Left forelimb (tissue), 1 donor: ENCODE measurements around the gene GPRIN1.
"Not testable (repeated sequence)": the region's sequence is repeated elsewhere in the genome, so short reads cannot be mapped to it uniquely, and the experiment has no call there.

ENCODE experiments used
- DNase-seq: peaks from one replicate; pipeline ENCODE4 v3.0.0-alpha.2; 2018; ENCODE audit warnings: low spot score

Gene GPRIN1

GRCh38 chr5:176575066-176575465 is 34.9 kb downstream of the GPRIN1 start:
- DNase-seq = no peak

GRCh38 chr5:176574297-176574591 is 35.7 kb downstream of the GPRIN1 start:
- DNase-seq = no peak

DNA sequence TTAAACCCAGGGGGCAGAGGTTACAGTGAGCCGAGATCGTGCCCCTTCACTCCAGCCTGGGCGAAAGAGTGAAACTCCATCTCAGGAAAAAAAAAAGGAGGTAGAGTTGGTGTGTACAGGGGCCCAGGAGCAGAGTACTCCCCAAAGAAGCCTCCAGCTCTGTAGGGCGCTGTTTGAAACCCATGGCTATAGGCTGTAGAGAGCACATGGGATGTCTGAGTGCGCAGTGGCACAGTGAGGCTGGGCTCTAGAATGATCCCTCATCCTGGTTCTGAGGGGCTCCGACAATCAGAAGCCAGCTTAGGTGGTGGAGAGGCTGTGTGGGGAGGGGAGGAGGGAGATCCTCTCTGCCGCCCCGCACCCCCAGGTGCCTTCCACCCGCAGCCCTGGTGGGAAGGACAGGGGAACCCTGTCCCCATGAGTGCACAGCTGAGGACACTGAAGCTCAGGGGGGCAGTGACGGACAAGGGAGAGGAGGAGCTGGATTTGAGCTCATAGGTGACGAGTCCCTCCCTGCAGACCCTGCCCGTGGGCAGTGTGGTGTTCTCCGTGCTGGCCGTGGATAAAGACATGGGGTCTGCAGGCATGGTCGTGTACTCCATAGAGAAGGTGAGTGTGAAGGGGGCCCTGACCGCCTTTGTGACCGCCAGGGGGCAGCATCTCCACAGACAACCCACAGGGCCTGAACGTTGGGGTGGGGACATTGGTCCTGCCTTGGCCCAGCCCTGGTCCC is 36.2 kb downstream of the GPRIN1 start:
- no peak for DNase-seq

DNA sequence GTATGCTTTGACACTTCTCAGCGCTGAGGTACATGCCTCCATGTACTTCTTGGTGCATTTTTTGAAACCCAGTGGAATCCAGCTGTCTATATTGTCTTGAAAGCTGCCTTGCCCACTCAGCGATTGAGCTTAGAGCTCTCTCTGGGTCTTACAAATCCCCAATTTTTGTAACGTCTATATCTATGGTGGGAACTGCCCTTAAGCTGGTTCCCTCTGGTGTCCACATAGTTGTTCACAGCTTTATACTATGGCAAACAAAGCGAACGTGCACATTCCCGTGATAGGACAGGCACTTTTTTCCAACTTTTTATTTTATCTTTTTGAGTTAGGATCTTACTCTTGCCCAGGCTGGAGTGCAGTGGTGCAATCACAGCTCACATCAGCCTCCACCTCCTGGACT is 39.9 kb downstream of the GPRIN1 start:
- DNase-seq = no peak

- DNase-seq = no peak
Observed at GRCh38 chr5:176568657-176569056, 41.3 kb downstream of the GPRIN1 start.

DNA sequence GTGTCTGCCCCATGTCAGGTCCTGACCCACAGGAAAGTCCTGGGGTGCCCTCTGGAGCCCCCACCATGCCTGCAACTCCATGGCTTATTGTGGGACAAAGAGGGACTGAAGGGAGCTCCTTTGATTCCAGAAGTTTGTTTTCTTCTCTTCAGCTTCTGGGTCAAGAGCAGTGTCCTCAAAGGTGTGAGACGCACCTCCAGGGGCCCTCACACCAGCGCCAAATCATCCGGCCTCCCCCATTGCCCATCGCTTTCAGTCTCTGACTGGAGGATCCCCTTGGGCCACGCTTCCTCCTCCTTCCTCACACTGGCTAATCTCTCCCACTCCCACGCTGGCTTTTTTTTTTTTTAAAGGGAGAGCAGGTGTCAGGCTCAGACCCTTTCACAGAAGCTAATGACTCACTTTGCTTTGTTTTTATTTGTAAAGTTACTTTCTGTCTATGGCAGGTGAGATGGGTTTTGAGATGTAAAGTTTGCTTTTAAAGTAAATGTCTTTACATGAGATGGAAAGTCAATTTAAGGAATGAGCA is 44.1 kb downstream of the GPRIN1 start:
- no peak for DNase-seq

- no peak for DNase-seq
Observed at GRCh38 chr5:176564002-176564401, 46.0 kb downstream of the GPRIN1 start.

DNA sequence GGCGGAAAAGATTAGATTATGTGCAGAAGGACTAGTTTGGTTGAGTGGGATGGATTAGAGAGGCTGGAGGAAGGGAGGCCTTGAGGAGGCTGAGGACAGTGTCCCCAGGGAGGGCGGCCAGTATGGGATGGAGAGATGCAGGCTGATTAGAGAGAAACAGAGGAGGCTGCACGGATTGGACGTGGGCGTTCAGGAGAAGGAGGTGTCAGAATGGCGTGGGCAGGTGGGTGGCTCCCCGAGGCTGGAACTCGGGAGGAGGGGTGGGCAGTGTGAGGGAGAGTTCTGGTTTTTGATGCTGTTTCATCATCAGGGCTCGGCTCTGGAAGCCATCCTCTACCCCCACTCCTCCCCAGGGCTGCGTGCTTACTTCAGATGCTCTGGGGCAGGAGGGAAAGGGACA is 47.8 kb downstream of the GPRIN1 start:
- no peak for DNase-seq

GRCh38 chr5:176561259-176561658 is 48.7 kb downstream of the GPRIN1 start:
- no peak for DNase-seq

GRCh38 chr5:176560364-176560763 is 49.6 kb downstream of the GPRIN1 start:
- no peak for DNase-seq

DNA sequence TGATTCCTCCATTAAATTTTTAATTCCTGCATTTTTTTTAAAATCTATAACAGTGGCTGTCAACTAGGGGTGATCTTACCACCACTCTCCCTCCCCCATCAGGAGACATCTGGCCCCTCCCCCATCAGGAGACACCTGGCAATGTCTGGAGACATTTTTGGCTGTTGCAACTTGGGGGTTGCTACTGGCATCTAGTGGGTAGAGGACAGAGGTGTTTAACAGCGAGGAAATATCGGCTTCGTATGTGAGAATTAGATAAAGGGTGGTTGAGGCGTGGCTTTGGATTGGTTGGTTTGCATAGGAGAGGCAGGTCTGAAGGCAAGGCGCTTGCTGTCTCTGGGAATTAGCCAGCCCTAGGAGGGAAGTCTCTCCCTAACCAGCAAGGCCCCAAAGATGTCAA is 50.3 kb downstream of the GPRIN1 start:
- DNase-seq = no peak

DNA sequence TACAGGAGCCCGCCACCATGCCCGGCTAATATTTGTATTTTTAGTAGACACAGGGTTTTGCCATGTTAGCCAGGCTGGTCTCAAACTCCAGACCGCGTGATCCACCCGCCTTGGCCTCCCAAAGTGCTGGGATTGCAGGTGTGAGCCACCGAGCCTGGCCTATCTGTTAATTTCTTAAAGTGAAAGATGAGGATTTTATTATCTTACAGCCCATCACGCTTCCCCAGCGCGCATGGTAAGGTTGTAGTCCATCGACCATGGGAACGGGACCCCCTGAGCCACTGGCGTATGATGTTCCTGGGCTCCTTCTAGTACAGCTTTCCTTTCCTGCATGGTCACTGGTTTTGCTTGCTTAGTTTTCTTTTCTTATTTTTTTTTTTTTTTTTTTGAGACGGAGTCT is 52.1 kb downstream of the GPRIN1 start:
- no peak for DNase-seq

DNA sequence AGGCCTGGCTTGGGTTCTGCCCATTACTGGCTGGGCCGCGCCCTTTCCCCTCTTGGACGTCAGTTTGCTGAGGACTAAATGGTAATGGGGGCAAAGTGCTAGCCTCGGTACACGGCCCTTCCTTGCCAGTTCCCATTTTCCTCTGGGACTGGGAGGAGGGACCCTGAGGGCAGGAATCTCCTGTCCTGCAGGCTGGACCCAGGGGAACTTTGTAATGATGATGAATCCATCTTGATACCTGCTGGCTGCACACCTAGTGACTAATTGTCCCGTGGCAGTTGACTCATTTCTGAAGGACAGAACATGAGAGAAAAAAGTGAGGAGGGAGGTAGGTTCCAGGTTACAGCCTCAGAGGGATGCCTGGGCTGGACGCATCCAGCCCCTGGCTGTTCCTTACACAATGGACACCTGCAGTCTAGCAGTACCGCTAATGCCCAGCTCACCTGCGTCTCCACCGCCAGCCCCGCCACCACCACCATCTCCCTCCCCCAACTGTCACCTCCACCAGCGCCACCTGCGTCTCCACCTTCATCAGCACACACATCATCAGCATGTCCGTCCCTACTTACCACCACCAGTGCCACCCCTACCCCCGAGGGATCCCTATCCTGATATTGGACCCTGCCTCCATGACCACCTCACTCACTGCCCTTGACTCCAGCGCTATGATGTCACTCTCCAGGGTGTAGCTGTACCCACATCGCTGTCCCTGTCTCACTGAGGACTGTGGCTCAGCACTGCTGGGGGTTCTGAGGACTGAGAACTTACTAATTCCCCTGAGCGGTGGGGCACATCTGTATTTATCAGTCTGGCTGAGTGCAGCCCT is 56.5 kb downstream of the GPRIN1 start:
- no peak for DNase-seq

DNA sequence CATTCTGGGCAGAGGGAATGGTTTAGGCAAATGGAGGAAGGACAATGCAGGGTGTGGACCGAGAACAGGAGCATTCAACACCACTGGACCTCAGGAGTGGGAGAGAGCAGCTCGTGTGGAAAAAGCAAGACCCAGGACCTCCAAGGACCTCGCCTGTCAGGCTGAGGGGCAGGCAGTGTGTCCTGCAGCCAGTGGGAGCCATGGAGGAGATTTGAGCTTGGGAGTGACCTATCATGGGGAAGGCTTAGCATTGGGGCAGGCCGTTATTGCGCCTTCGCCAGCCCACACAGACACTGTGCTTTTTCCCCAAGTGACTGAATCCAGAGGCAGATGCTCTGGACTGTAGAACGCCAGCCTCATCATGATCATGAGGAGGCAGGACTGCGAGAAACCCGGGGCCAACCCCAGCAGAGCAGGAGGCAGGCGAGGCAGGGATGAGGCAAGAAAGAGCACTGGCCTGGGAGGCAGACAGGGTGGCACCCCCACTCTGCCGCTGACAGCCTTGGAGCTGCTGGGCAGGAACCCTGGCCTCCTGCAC is 57.6 kb downstream of the GPRIN1 start:
- no peak for DNase-seq

DNA sequence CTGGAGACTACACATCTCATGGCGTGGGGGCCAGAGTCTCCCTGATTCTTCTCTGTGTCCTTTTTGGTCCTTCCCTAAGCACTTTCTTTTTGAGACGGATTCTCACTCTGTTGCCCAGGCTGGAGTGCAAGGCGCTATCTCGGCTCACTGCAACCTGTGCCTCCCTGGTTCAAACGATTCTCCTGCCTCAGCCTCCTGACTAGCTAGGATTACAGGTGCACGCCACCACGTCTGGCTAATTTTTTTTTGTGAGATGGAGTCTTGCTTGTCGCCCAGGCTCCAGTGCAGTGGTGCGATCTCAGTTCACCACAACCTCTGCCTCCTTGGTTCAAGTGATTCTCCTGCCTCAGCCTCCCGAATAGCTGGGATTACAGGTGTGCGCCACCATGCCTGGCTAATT is 59.0 kb downstream of the GPRIN1 start:
- not testable (repeated sequence) for DNase-seq

GRCh38 chr5:176550275-176550831 is 59.6 kb downstream of the GPRIN1 start:
- no peak for DNase-seq

DNA sequence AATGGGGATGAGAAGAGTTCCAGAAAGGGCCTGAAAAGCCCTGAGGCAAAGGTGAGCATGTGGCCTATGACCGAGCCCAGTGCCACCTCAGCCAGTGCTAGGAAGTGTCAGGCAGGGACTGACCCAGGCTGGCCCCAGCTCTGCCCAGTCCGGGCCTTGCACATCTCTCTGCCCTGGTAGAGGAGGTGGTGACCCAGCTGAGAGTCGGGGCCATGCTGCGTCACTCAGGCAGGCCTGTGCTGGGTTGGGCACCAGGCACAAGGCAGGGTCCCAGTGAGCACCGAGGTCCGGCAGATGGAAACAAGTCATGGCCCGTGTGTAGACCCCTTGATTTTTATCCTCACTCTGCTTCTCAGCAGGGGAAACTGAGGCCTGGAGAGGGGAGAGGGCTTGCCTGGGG is 60.1 kb downstream of the GPRIN1 start:
- DNase-seq = no peak

DNA sequence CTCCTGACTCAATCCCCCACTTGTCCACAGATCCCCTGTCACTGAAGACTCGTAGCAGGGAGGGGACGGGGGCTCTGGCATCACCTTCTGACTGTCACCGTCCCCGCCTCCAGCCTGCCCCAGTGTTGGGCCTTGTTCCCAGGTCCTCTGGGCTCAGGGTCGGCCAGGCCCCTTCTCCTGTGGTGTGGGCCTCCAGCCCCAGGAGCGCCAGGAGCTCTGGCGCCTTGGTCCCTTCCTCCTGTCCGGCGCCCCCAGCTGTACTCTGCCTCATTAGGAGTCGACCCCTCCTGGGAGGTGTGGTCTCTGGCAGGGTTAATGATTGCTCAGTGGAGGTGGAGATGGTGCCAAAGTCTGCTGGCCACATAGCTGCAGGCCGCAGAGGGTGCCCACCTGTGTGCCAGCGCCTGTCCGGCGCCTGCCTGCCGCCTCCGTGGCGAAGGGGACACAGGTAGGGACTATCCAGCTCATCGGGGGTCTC is 61.0 kb downstream of the GPRIN1 start, which contains the start of gene CDHR2:
Gene CDHR2, plus strand, starts transcription at position 376 of the 478 bp plus-strand sequence. CDS start 16,011 bp downstream, outside the sequence.
- no peak for DNase-seq

DNA sequence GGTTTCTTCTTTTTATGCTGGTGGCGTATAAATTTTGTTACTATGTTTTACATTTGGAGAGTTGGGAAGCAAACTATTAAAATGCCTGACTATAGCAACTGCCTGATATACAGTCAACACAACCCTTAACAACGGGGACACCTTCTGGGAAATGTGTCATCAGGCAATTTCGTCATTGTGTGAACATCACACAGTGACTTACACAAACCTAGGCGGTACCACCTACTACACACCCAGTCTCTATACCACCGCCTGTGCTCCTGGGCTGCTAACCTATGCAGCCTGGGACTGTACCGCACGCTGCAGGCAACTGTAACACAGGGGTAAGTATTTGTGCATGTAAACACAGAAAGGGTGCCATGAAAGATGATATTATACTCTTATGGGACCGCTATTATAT is 62.2 kb downstream of the GPRIN1 start:
- no peak for DNase-seq
